Left lobe of liver (tissue), 2 donors: Measurements from ENCODE around the gene RAPGEF6. TPM values are rescaled to one million over a fixed set of nuclear protein-coding genes. Genes with fewer than 3 reads are reported as not detected.
A peak's percentile ranks its signal among the peaks of the same experiment; 100 is the strongest.
"Not testable (repeated sequence)": the region's sequence is repeated elsewhere in the genome, so short reads cannot be mapped to it uniquely, and the experiment has no call there.

ENCODE experiments used
- ATAC-seq: fragments of 200-7000 bp; cut with Tn5 transposase; one replicate; pipeline ENCODE4 v1.9.1; 2020; ENCODE audit warnings: mild to moderate bottlenecking, moderate library complexity
- DNase-seq: peaks from one replicate; pipeline ENCODE4 v3.0.0-alpha.2; 2020; ENCODE audit warnings: low spot score
- total RNA-seq: library from RNA; stranded (reverse); gene quantifications from one replicate; pipeline ENCODE4 v1.2.1, GENCODE V29; 2021
- donor health status: DM: no; HTN: no; CAD: no; lungs with moderate emphysema.
- donor health status: DM: no; HTN: yes; CAD: no.

Gene RAPGEF6
- total RNA-seq, 1 donor from 2014 or later = 3.9 TPM

- ATAC-seq (no peak), DNase-seq (no peak)
These were observed 5.2 kb upstream of the RAPGEF6 start for GRCh38 chr5:131640043-131640856.

GRCh38 chr5:131639148-131639547 lies 4.1 kb upstream of the RAPGEF6 start:
- no peak for DNase-seq
- no peak for ATAC-seq

GRCh38 chr5:131637694-131638093 lies 2.7 kb upstream of the RAPGEF6 start:
- no peak for DNase-seq
- no peak for ATAC-seq

- peak; percentile 16 for ATAC-seq
- no peak for DNase-seq
These were observed 899 bp upstream of the RAPGEF6 start for GRCh38 chr5:131635684-131636572.

- ATAC-seq = no peak
- DNase-seq = no peak
These were observed 398 bp downstream of the RAPGEF6 start for GRCh38 chr5:131634666-131634995.

- no peak for DNase-seq
- ATAC-seq = no peak
These were observed 791 bp downstream of the RAPGEF6 start for GRCh38 chr5:131634238-131634637.

GRCh38 chr5:131633830-131634229 lies 1.2 kb downstream of the RAPGEF6 start:
- no peak for ATAC-seq

GRCh38 chr5:131630963-131631350 lies 4.1 kb downstream of the RAPGEF6 start:
- ATAC-seq = no peak
- DNase-seq = no peak

More at GRCh38 chr5:131633830-131634229, 1.2 kb downstream of the RAPGEF6 start:
- no peak for DNase-seq

- DNase-seq = no peak
- ATAC-seq = no peak
These were observed 4.6 kb downstream of the RAPGEF6 start for GRCh38 chr5:131630208-131630962.

GRCh38 chr5:131628990-131629389 lies 6.0 kb downstream of the RAPGEF6 start:
- no peak for ATAC-seq
- no peak for DNase-seq

- ATAC-seq = no peak
- DNase-seq = no peak
These were observed 7.7 kb downstream of the RAPGEF6 start for GRCh38 chr5:131627207-131627865.

- DNase-seq (no peak), ATAC-seq (no peak)
These were observed 12.4 kb downstream of the RAPGEF6 start for GRCh38 chr5:131622633-131623032.

GRCh38 chr5:131621164-131621563 lies 13.9 kb downstream of the RAPGEF6 start:
- DNase-seq, ATAC-seq: not testable (repeated sequence)

- ATAC-seq (no peak), DNase-seq (no peak)
These were observed 15.9 kb downstream of the RAPGEF6 start for GRCh38 chr5:131619102-131619501.

- no peak for ATAC-seq
- no peak for DNase-seq
These were observed 17.7 kb downstream of the RAPGEF6 start for GRCh38 chr5:131617140-131617822.

- ATAC-seq (no peak), DNase-seq (no peak)
These were observed 19.1 kb downstream of the RAPGEF6 start for GRCh38 chr5:131615957-131616356.

- no peak for ATAC-seq
- no peak for DNase-seq
These were observed 21.6 kb downstream of the RAPGEF6 start for GRCh38 chr5:131613423-131613822.

- DNase-seq (no peak), ATAC-seq (no peak)
These were observed 24.0 kb downstream of the RAPGEF6 start for GRCh38 chr5:131611064-131611381.

GRCh38 chr5:131610198-131611063 lies 24.6 kb downstream of the RAPGEF6 start:
- DNase-seq (no peak), ATAC-seq (peak; percentile 59)
